ENCODE data around the gene LRP11. TPM values are rescaled to one million over a fixed set of nuclear protein-coding genes. Genes with fewer than 3 reads are reported as not detected.

The LRP11 gene
- total RNA-seq, 1 experiment from 2014 or later = 14.8 TPM

DNA sequence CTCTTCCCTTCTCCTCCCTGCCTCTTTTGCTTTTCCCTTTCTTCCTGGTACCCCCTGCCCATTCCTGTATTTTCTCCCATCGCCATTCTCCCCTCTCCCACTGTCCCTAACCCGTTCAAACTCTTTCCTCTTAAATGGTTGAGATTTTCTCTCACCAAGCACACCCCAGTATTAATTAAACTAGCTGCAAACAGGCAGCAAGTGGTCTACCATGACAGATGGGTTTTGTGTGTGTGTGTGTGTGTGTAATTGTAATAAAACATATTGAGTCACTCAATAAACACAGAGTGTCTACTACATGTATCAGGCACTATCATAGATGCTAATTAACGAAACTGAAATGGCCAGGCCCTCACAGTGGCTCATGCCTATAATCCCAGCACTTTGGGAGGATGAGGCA is 27.1 kb upstream of the LRP11 start:
- no peak overlapping the region for H3K14ac ChIP-seq (ENCODE audit: insufficient read depth, low read length)
- no peak overlapping the region for H2BK5ac ChIP-seq (ENCODE audit: insufficient read length, low read length)
- no peak overlapping the region for H3K18ac ChIP-seq (ENCODE audit: insufficient read length, low read depth, low read length)
- no peaks in the 10 kb centered on the region; the same call in 1 of the 2 replicates for H3K4me1 ChIP-seq (ENCODE audit: insufficient read depth, low read length)
- Mint-ChIP-seq H3K4me3 (no peak overlapping the region), H3K27ac (no peak overlapping the region), H3K36me3 (ENCODE audit: insufficient read depth in 1 of 3, low read depth in 3 of 3) (no peaks in the 10 kb centered on the region), H3K9me3 (no peaks in the 10 kb centered on the region), H3K27me3 (ENCODE audit: low read depth) (peaks cover 55% of the 10 kb centered on the region), H3K4me1 (peaks cover 0 to 6% of the 10 kb centered on the region in 2 experiments; a peak in 3 of 4 replicates)
- H3K79me2 ChIP-seq (ENCODE audit: insufficient read depth, low read length) = no peaks in the 10 kb centered on the region
- no peak for DNase-seq
- no peak overlapping the region for H2BK12ac ChIP-seq (ENCODE audit: insufficient read length, low read depth, low read length)
- no peak overlapping the region for H3T11ph ChIP-seq (ENCODE audit: low read length)
- H2BK15ac ChIP-seq (ENCODE audit: low read depth, low read length) = no peak overlapping the region
- no peak overlapping the region for H3K56ac ChIP-seq (ENCODE audit: insufficient read length, low read depth, low read length)
- no peak overlapping the region for H4K91ac ChIP-seq (ENCODE audit: insufficient read length, low read depth, low read length)
- no peak overlapping the region for H3K27ac ChIP-seq (ENCODE audit: insufficient read length, low read depth, low read length)
- H2AK5ac ChIP-seq (ENCODE audit: insufficient read length, low read length) = no peak overlapping the region
- no peaks in the 10 kb centered on the region for H3K9me3 ChIP-seq (ENCODE audit: control insufficient read depth, low read depth, low read length)
- H2AFZ ChIP-seq (ENCODE audit: low read length) = no peak overlapping the region
- no peaks in the 10 kb centered on the region for H3K27me3 ChIP-seq (ENCODE audit: insufficient read depth, low read length)
- WGBS (ENCODE audit: extremely low coverage, insufficient read length, low lambda C conversion rate) = no CpG with 5 or more reads among the region's 3 CpGs
- no peaks in the 10 kb centered on the region for H3K79me1 ChIP-seq (ENCODE audit: insufficient read depth, low read depth, low read length, poor library complexity, severe bottlenecking)
- no peaks in the 10 kb centered on the region for H3K23me2 ChIP-seq (ENCODE audit: insufficient read length, low read depth, low read length, poor library complexity, severe bottlenecking)
- H4K20me1 ChIP-seq (ENCODE audit: control insufficient read depth, insufficient read depth, insufficient read length) = no peaks in the 10 kb centered on the region
- H3K4ac ChIP-seq (ENCODE audit: low read depth, low read length) = no peak overlapping the region
- no peak overlapping the region for H2BK20ac ChIP-seq (ENCODE audit: low read depth, low read length, poor library complexity, severe bottlenecking)
- no peak overlapping the region for H4K5ac ChIP-seq (ENCODE audit: insufficient read length, low read depth, low read length)
- H2BK120ac ChIP-seq (ENCODE audit: low read depth, low read length, poor library complexity, severe bottlenecking) = no peak overlapping the region
- H3K9ac ChIP-seq (ENCODE audit: extremely low read depth, insufficient read length, low read length) = no peak overlapping the region
- TF ChIP-seq, protein P1, sequence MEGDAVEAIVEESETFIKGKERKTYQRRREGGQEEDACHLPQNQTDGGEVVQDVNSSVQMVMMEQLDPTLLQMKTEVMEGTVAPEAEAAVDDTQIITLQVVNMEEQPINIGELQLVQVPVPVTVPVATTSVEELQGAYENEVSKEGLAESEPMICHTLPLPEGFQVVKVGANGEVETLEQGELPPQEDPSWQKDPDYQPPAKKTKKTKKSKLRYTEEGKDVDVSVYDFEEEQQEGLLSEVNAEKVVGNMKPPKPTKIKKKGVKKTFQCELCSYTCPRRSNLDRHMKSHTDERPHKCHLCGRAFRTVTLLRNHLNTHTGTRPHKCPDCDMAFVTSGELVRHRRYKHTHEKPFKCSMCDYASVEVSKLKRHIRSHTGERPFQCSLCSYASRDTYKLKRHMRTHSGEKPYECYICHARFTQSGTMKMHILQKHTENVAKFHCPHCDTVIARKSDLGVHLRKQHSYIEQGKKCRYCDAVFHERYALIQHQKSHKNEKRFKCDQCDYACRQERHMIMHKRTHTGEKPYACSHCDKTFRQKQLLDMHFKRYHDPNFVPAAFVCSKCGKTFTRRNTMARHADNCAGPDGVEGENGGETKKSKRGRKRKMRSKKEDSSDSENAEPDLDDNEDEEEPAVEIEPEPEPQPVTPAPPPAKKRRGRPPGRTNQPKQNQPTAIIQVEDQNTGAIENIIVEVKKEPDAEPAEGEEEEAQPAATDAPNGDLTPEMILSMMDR (conservative IDR thresholded peaks at IDR 0.05) = no peak
- no peak overlapping the region for H3K23ac ChIP-seq (ENCODE audit: insufficient read length, low read depth, low read length)
- H3K4me2 ChIP-seq (ENCODE audit: insufficient read depth, insufficient read length, low read length) = no peak overlapping the region
- H4K8ac ChIP-seq (replicated peaks; ENCODE audit: insufficient read length, low read depth, low read length) = no peak overlapping the region

All from H9 (cell line).